ENCODE measurements around the gene CORO2B. TPM values are rescaled to one million over a fixed set of nuclear protein-coding genes. Genes with fewer than 3 reads are reported as not detected.
A peak's percentile ranks its signal among the peaks of the same experiment; 100 is the strongest.

The CORO2B gene
- total RNA-seq, 6 donors from 2014 or later: 0.79 to 9.0 (median 2.0) TPM

DNA sequence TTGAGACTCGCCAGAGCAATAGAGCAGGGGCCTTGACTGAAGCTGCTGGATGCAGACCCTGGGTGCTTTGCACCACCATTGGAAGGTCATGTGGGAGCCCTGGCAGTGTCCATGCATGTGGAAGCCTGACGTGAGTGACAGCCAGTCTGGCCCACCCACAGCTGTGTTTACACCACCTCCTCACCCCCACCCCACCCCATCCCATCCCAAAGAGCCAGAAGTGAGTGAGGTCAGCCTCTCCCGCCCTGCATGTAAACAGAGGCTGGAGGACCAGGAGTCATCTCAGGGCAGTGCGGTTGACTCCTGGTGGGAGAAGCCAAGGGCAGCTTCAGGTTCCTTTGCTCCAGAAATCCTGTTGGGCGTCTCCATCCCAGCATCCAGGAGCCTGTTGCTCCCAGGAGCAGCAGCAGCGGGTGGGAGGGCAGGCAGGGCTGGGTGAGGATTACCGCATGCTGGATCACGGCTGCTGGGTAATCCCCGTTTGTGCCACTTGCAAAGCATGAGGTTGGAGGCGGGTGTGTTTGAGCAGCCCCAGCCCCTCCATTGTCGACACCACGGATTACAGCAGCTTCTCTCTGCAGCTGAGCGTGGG, 44.6 kb downstream of the CORO2B start:
- H3K9me3 ChIP-seq: no peaks in the 10 kb centered on the region
- WGBS, 2 donors: 58 to 69% methylated on average over 9 to 13 of the region's 13 CpGs
- peak; percentile 15 to 67 for ATAC-seq (ENCODE audit: low FRiP score in 2 of 2)

DNA sequence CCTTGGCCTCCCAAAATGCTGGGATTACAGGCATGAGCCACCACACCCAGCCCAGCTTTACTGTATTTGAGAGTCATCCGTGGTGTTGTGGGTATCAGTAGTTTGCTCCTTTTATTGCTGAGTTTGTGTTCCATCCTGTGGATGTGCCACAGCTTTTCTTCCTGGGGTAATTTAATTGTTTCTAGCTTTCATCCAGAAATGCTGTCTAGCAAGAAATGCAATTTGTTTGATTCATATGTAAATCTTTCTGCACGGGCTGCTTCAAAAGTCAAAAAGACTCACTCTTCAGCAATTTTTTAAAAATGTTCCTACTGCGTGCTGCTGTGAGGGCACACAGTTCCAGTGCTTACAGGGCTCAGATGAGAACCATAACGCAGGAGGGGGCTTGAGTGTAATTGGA, 47.1 kb downstream of the CORO2B start:
- TF ChIP-seq, protein P1, sequence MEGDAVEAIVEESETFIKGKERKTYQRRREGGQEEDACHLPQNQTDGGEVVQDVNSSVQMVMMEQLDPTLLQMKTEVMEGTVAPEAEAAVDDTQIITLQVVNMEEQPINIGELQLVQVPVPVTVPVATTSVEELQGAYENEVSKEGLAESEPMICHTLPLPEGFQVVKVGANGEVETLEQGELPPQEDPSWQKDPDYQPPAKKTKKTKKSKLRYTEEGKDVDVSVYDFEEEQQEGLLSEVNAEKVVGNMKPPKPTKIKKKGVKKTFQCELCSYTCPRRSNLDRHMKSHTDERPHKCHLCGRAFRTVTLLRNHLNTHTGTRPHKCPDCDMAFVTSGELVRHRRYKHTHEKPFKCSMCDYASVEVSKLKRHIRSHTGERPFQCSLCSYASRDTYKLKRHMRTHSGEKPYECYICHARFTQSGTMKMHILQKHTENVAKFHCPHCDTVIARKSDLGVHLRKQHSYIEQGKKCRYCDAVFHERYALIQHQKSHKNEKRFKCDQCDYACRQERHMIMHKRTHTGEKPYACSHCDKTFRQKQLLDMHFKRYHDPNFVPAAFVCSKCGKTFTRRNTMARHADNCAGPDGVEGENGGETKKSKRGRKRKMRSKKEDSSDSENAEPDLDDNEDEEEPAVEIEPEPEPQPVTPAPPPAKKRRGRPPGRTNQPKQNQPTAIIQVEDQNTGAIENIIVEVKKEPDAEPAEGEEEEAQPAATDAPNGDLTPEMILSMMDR (IDR thresholded peaks at IDR 0.05): no peak
- TF ChIP-seq EP300 (IDR thresholded peaks at IDR 0.05) (no peak), POLR2A (IDR thresholded peaks at IDR 0.05) (no peak), POLR2AphosphoS5 (IDR thresholded peaks at IDR 0.05) (no peak)
- Histone ChIP-seq H3K27ac (no peak overlapping the region), H3K9me3 (no peaks in the 10 kb centered on the region), H3K4me1 (peaks cover 5 to 13% (median 8%) of the 10 kb centered on the region in 4 donors), H3K36me3 (no peaks in the 10 kb centered on the region), H3K27me3 (no peaks in the 10 kb centered on the region), H3K4me3 (no peak overlapping the region)
- ATAC-seq (ENCODE audit: low FRiP score in 2 of 2): no peak
- DNase-seq: no peak
- 83 to 95% methylated on average over 4 of the region's 4 CpGs for WGBS, 2 donors

More for the DNA sequence above, 44.6 kb downstream of the CORO2B start:
- no peak overlapping the region for H3K27ac ChIP-seq
- H3K36me3 ChIP-seq: no peaks in the 10 kb centered on the region
- H3K27me3 ChIP-seq: no peaks in the 10 kb centered on the region
- H3K4me1 ChIP-seq: peaks cover 11 to 22% (median 17%) of the 10 kb centered on the region in 4 donors
- TF ChIP-seq POLR2A (IDR thresholded peaks at IDR 0.05) (no peak), EP300 (IDR thresholded peaks at IDR 0.05) (no peak), POLR2AphosphoS5 (IDR thresholded peaks at IDR 0.05) (no peak)
- TF ChIP-seq, protein P1 (IDR thresholded peaks at IDR 0.05): no peak
- no peak overlapping the region for H3K4me3 ChIP-seq
- peak in 1 of 2 donors; percentile 42 for DNase-seq

DNA sequence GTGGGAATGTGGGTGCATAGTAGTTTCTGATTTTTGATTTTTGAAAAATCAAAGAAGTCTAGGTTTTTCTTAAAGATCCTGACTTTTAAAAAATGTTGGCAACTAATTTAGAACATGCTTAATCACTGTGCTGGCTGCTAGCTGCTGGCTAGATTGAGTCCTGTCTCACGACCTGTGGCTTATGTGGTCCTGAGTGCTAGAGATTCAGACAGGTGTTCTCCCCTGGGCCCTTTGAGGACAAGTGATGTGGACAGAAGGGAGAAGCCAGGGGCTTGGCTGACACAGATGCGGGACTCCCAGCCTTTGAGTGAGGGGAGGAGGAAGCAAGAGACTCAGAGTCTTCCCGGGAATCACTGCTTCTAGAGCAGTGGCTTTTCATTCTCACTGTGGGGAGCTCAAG, 47.5 kb downstream of the CORO2B start:
- no peak for ATAC-seq (ENCODE audit: low FRiP score in 2 of 2)
- WGBS, 2 donors: 73 to 80% methylated on average over 3 of the region's 3 CpGs

DNA sequence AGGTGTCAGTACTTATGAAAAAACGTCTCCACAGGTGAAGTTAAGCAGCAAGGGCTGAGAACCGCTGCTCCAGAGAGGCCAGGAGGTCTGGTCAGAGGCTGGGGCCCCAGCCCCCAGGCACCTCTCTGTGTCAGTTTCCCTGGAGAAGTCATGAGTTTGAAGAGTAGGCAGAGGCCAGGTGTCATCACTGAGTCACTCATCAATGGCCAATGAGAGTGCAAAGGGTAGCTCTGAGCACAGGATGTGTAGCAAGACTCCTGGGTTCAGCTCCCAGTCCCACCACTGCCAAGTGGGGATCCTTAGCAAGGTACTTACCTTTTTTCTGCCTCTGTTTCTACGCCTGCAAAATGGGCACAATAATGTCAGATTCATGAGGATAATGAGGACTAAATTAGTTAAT, 47.9 kb downstream of the CORO2B start:
- Histone ChIP-seq H3K27me3 (no peaks in the 10 kb centered on the region), H3K36me3 (no peaks in the 10 kb centered on the region), H3K9me3 (no peaks in the 10 kb centered on the region), H3K27ac (no peak overlapping the region), H3K4me1 (peaks cover 0 to 12% (median 0%) of the 10 kb centered on the region in 4 donors), H3K4me3 (no peak overlapping the region)
- TF ChIP-seq, protein P1 (IDR thresholded peaks at IDR 0.05): no peak
- whole genome bisulfite sequencing, 2 donors: 61 to 83% methylated on average over 3 of the region's 3 CpGs
- ATAC-seq (ENCODE audit: low FRiP score in 2 of 2) (no peak), DNase-seq (no peak)

More for the DNA sequence above, 47.5 kb downstream of the CORO2B start:
- H3K4me3 ChIP-seq: no peak overlapping the region
- H3K36me3 ChIP-seq: no peaks in the 10 kb centered on the region
- peaks cover 2 to 9% (median 4%) of the 10 kb centered on the region in 4 donors for H3K4me1 ChIP-seq
- no peaks in the 10 kb centered on the region for H3K9me3 ChIP-seq
- no peak overlapping the region for H3K27ac ChIP-seq
- no peaks in the 10 kb centered on the region for H3K27me3 ChIP-seq
- DNase-seq: no peak
- TF ChIP-seq POLR2A (IDR thresholded peaks at IDR 0.05) (no peak), EP300 (IDR thresholded peaks at IDR 0.05) (no peak), POLR2AphosphoS5 (IDR thresholded peaks at IDR 0.05) (no peak)
- TF ChIP-seq, protein P1 (IDR thresholded peaks at IDR 0.05): no peak

DNA sequence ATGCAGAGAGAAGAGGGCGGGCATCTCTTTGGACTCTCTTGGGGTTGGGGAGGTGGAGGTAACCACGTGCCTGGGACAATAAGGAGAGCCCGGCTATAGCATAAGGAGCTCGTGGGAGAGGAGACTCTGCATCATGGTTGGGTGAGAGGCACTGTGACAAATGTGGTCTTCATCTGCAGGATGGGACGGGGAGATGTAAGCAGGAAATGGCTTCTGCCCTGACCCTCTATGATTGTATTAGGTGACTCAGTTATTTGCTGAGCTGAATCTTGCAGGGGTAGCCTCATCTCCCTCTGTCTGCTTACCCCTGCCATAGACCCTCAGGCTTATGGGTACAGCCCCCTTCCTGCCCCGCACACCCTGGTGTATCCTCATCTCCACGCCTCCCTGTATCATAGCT, 48.7 kb downstream of the CORO2B start:
- ATAC-seq (ENCODE audit: low FRiP score in 2 of 2): no peak
- 86 to 88% methylated on average over 7 of the region's 7 CpGs for WGBS, 2 donors
- H3K4me3 ChIP-seq: no peak overlapping the region
- no peaks in the 10 kb centered on the region for H3K36me3 ChIP-seq
- TF ChIP-seq, protein P1 (IDR thresholded peaks at IDR 0.05): no peak
- no peak for TF ChIP-seq POLR2A (IDR thresholded peaks at IDR 0.05)
- no peak for TF ChIP-seq POLR2AphosphoS5 (IDR thresholded peaks at IDR 0.05)
- TF ChIP-seq EP300 (IDR thresholded peaks at IDR 0.05): no peak
- H3K27me3 ChIP-seq: no peaks in the 10 kb centered on the region
- no peak for DNase-seq
- peaks cover 0 to 14% (median 0%) of the 10 kb centered on the region in 4 donors for H3K4me1 ChIP-seq
- no peak overlapping the region for H3K27ac ChIP-seq
- H3K9me3 ChIP-seq: no peaks in the 10 kb centered on the region
